ENCODE results near the gene WNT2B.

The WNT2B gene

DNA sequence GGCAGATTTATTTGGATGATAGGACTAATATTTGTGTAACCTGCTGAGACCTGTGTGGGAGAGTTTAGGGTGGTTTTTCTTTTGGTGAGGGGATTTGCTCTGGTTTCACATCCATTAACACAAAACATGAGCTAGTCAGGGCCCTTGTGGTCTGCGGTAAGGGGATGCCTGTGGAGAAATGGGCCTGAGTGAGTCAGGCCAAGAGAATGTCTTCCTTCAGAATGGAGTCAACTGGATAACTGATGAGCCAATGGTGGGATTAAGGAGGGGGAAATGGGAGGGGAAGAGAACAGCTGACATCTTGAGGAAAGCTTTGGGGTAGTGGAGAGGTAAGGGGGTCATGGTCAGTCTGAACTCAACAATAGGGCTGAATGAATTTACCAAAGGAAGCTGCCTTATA is 13.9 kb downstream of the WNT2B start:
- H3K27me3 ChIP-seq (replicated peaks) = no peaks in the 10 kb centered on the region
- peak overlapping the region; percentile 82 for H3K27ac ChIP-seq
- no peaks in the 10 kb centered on the region for H3K36me3 ChIP-seq (replicated peaks)
- TF ChIP-seq, protein P1, sequence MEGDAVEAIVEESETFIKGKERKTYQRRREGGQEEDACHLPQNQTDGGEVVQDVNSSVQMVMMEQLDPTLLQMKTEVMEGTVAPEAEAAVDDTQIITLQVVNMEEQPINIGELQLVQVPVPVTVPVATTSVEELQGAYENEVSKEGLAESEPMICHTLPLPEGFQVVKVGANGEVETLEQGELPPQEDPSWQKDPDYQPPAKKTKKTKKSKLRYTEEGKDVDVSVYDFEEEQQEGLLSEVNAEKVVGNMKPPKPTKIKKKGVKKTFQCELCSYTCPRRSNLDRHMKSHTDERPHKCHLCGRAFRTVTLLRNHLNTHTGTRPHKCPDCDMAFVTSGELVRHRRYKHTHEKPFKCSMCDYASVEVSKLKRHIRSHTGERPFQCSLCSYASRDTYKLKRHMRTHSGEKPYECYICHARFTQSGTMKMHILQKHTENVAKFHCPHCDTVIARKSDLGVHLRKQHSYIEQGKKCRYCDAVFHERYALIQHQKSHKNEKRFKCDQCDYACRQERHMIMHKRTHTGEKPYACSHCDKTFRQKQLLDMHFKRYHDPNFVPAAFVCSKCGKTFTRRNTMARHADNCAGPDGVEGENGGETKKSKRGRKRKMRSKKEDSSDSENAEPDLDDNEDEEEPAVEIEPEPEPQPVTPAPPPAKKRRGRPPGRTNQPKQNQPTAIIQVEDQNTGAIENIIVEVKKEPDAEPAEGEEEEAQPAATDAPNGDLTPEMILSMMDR (IDR thresholded peaks at IDR 0.05; ENCODE audit: low read depth, low read length, missing control alignments) = no peak
- no peak overlapping the region for H3K4me3 ChIP-seq (ENCODE audit: low read depth, low read length)
- in situ Hi-C loops (cut with HindIII; ENCODE audit: low pct_ligation_motif_present, low sequenced_read_pairs) = no loop called here
- peak; percentile 98 for DNase-seq

DNA sequence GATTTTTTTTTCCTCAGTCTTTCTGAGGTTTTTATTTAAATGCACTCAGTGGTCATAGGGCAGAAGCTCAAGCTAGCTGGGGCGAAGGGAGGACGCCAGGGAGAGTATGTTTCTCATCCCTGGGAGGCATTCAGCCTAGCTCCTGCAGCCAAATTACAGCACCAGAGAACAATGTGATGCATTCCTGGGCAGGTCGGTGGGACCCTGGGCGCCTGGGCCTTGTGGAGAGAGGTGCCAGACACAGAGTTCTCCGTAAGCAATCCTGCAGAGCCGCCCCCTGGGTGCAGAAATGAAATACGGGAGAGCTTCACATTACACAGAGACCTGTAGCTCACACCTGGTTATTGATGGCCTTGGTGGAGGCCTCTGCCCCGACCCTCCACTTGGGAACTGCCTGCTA is 15.5 kb downstream of the WNT2B start:
- Histone ChIP-seq H3K27ac (peak overlapping the region; percentile 82), H3K36me3 (replicated peaks) (no peaks in the 10 kb centered on the region), H3K4me3 (ENCODE audit: low read depth, low read length) (no peak overlapping the region), H3K27me3 (replicated peaks) (no peaks in the 10 kb centered on the region)
- TF ChIP-seq, protein P1 (IDR thresholded peaks at IDR 0.05; ENCODE audit: low read depth, low read length, missing control alignments) = no peak
- peak; percentile 94 for DNase-seq
- in situ Hi-C loops (cut with HindIII; ENCODE audit: low pct_ligation_motif_present, low sequenced_read_pairs) = no loop called here

DNA sequence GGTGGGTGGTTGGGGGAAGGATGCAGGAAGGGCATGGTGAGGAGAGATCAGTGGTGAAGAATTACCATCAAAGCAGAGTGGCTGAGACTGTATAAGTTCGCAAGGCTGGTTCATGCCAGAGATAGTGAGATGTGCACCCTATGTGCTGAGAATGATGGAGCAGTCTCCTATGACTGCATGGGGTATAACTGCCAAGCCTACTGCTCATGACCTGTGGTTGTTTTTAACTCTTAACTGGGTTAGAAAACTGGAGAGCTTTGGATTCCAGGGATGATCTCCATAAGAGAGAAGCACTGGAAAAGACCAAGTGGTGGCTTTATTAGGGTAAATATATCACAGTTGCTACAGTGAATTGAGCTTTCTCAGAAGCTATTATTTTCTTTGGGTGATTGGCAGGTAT is 16.2 kb downstream of the WNT2B start:
- in situ Hi-C loops (cut with HindIII; ENCODE audit: low pct_ligation_motif_present, low sequenced_read_pairs) = no loop called here
- TF ChIP-seq, protein P1 (IDR thresholded peaks at IDR 0.05; ENCODE audit: low read depth, low read length, missing control alignments) = no peak
- H3K27me3 ChIP-seq (replicated peaks) = no peaks in the 10 kb centered on the region
- H3K27ac ChIP-seq = peak overlapping the region; percentile 82
- no peaks in the 10 kb centered on the region for H3K36me3 ChIP-seq (replicated peaks)
- DNase-seq = no peak
- no peak overlapping the region for H3K4me3 ChIP-seq (ENCODE audit: low read depth, low read length)

DNA sequence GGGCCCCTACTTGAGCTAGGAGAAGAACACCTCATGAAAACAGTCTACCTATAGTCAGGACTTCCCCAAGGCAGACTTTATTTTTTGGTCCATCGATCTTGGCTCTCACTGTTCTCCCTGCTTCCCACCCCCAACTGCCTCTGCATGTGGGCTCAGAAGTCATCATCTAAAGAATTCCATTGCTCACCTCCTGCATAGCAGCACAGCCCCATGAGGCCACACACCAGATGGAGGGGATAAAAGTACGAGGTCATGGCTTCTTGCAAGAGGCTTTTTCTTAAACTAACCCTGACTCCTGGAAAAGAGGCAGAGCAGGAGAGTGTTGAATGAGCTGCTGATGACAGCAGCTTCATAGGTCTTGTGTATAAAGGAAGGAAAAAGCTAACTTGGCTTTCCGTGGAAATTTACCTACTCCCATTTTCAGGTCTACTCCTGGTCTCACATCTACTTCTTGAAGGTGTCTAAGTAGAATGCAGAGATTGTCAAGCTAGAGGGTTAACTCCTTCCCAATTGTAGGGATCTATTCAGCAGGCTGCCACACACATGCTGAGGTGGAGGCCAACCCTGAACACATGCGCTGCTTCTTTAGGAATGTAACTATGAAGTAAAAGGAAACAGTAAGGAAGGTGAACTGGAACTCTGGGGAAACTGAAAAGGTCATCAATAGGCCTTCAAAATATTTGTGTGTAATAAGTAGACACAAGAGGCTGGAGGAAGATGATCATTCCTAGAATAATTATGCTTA is 18.7 kb downstream of the WNT2B start:
- TF ChIP-seq, protein P1 (IDR thresholded peaks at IDR 0.05; ENCODE audit: low read depth, low read length, missing control alignments) = no peak
- Histone ChIP-seq H3K27ac (peak overlapping the region; percentile 87), H3K36me3 (replicated peaks) (no peaks in the 10 kb centered on the region), H3K4me3 (ENCODE audit: low read depth, low read length) (no peak overlapping the region), H3K27me3 (replicated peaks) (no peaks in the 10 kb centered on the region)
- in situ Hi-C loops (cut with HindIII; ENCODE audit: low pct_ligation_motif_present, low sequenced_read_pairs) = no loop called here
- peak; percentile 64 for DNase-seq

- no peak overlapping the region for H3K4me3 ChIP-seq (ENCODE audit: low read depth, low read length)
- H3K36me3 ChIP-seq (replicated peaks) = no peaks in the 10 kb centered on the region
- H3K27me3 ChIP-seq (replicated peaks) = no peaks in the 10 kb centered on the region
- in situ Hi-C loops (cut with HindIII; ENCODE audit: low pct_ligation_motif_present, low sequenced_read_pairs) = no loop called here
- H3K27ac ChIP-seq = peak overlapping the region; percentile 87
- no peak for DNase-seq
- TF ChIP-seq, protein P1 (IDR thresholded peaks at IDR 0.05; ENCODE audit: low read depth, low read length, missing control alignments) = no peak
Measured at GRCh38 chr1:112528076-112528475, 19.3 kb downstream of the WNT2B start.

GRCh38 chr1:112529301-112529700 is 20.5 kb downstream of the WNT2B start:
- in situ Hi-C loops (cut with HindIII; ENCODE audit: low pct_ligation_motif_present, low sequenced_read_pairs) = no loop called here
- no peak for DNase-seq
- TF ChIP-seq, protein P1 (IDR thresholded peaks at IDR 0.05; ENCODE audit: low read depth, low read length, missing control alignments) = no peak
- Histone ChIP-seq H3K4me3 (ENCODE audit: low read depth, low read length) (no peak overlapping the region), H3K27ac (peak overlapping the region; percentile 87), H3K27me3 (replicated peaks) (no peaks in the 10 kb centered on the region), H3K36me3 (replicated peaks) (no peaks in the 10 kb centered on the region)
